Stimulated activated CD8-positive, alpha-beta memory T cell treated with anti-CD3 and anti-CD28 coated beads, Interleukin-15, amount 100 ng/mL, for 48 hours (primary cell): ENCODE results near the gene MADCAM1.
"Not testable (repeated sequence)": the region's sequence is repeated elsewhere in the genome, so short reads cannot be mapped to it uniquely, and the experiment has no call there.

ENCODE experiments used
- DNase-seq, 2 donors: peaks; one replicate each; pipeline ENCODE4 v3.0.0-alpha.2; 2020; ENCODE audit warnings: low read depth in 2 of 2

MADCAM1 gene

GRCh38 chr19:496112-496665, at the start of gene MADCAM1:
TSS of gene MADCAM1 (plus strand) at chr19:496486. CDS start at chr19:496500, 14 bp downstream.
- no peak for DNase-seq

- DNase-seq, result no peak
Measured at GRCh38 chr19:447064-447426, 49.2 kb upstream of the MADCAM1 start.

GRCh38 chr19:447816-448560, 48.3 kb upstream of the MADCAM1 start:
- no peak for DNase-seq

- no peak for DNase-seq
Measured at GRCh38 chr19:449916-450315, 46.4 kb upstream of the MADCAM1 start.

GRCh38 chr19:450912-451481, 45.3 kb upstream of the MADCAM1 start:
- DNase-seq, result not testable (repeated sequence)

- DNase-seq, result no peak
Measured at GRCh38 chr19:452829-453228, 43.5 kb upstream of the MADCAM1 start.

GRCh38 chr19:453606-454005, 42.7 kb upstream of the MADCAM1 start:
- DNase-seq, result no peak

GRCh38 chr19:455031-455705, 41.1 kb upstream of the MADCAM1 start:
- no peak for DNase-seq

- DNase-seq, result no peak
Measured at GRCh38 chr19:455851-456546, 40.3 kb upstream of the MADCAM1 start.

- no peak for DNase-seq
Measured at GRCh38 chr19:456547-457110, 39.7 kb upstream of the MADCAM1 start.

- DNase-seq, result no peak
Measured at GRCh38 chr19:457636-458035, 38.6 kb upstream of the MADCAM1 start.

GRCh38 chr19:458091-459042, 37.9 kb upstream of the MADCAM1 start:
- no peak for DNase-seq

- DNase-seq, result peak in 1 of 2 donors; percentile 13
Measured at GRCh38 chr19:459724-460511, 36.4 kb upstream of the MADCAM1 start.

- DNase-seq, result no peak
Measured at GRCh38 chr19:460877-461720, 35.2 kb upstream of the MADCAM1 start, which contains the start of gene SHC2. TSS of gene SHC2 (minus strand) at chr19:461033. CDS start at chr19:460996, 37 bp downstream.

GRCh38 chr19:461721-462551, 34.4 kb upstream of the MADCAM1 start:
- no peak for DNase-seq

- DNase-seq, result no peak
Measured at GRCh38 chr19:463483-464207, 32.6 kb upstream of the MADCAM1 start.

- no peak for DNase-seq
Measured at GRCh38 chr19:464208-464545, 32.1 kb upstream of the MADCAM1 start.
